ENCODE measurements around the gene CDIPT.

CDIPT gene

GRCh38 chr16:29824589-29825144 lies 38.4 kb downstream of the CDIPT start:
- DNase-seq, result no peak

- DNase-seq, result no peak
Measured at GRCh38 chr16:29821643-29822115, 41.3 kb downstream of the CDIPT start.

- DNase-seq, result no peak
Measured at GRCh38 chr16:29820730-29821642, 42.0 kb downstream of the CDIPT start.

- DNase-seq, result peak; percentile 79
Measured at GRCh38 chr16:29820271-29820701, 42.7 kb downstream of the CDIPT start, which contains the start of gene MVP. TSS of gene MVP (plus strand) at chr16:29820462. CDS start at chr16:29830550, 10,088 bp downstream.

- no peak for DNase-seq
Measured at GRCh38 chr16:29819506-29819905, 43.5 kb downstream of the CDIPT start.

- no peak for DNase-seq
Measured at GRCh38 chr16:29818082-29818481, 44.9 kb downstream of the CDIPT start.

- peak; percentile 78 for DNase-seq
Measured at GRCh38 chr16:29816694-29817441, 46.2 kb downstream of the CDIPT start.

- peak; percentile 99 for DNase-seq
Measured at GRCh38 chr16:29815793-29816693, 47.0 kb downstream of the CDIPT start, which contains the start of gene PAGR1. TSS of gene PAGR1 (plus strand) at chr16:29816152. CDS start at chr16:29816526, 374 bp downstream.

GRCh38 chr16:29815032-29815721 lies 47.8 kb downstream of the CDIPT start:
- DNase-seq, result peak; percentile 73

GRCh38 chr16:29814592-29814991 lies 48.4 kb downstream of the CDIPT start:
- DNase-seq, result no peak

- DNase-seq, result no peak
Measured at GRCh38 chr16:29813644-29814562, 49.1 kb downstream of the CDIPT start.

GRCh38 chr16:29812754-29813643 lies 50.0 kb downstream of the CDIPT start:
- no peak for DNase-seq

GRCh38 chr16:29811896-29812665 lies 50.9 kb downstream of the CDIPT start, which contains the start of gene PRRT2:
TSS of gene PRRT2 (plus strand) at chr16:29812193. CDS start at chr16:29813055, 862 bp downstream.
- peak; percentile 57 for DNase-seq

- peak; percentile 92 for DNase-seq
Measured at GRCh38 chr16:29811170-29811895, 51.7 kb downstream of the CDIPT start.

GRCh38 chr16:29810699-29811169 lies 52.3 kb downstream of the CDIPT start:
- DNase-seq, result no peak

- no peak for DNase-seq
Measured at GRCh38 chr16:29809850-29810698, 53.0 kb downstream of the CDIPT start.

Measured in hematopoietic multipotent progenitor cell treated with erythropoietin and hydrocortisone succinate and interleukin-3 and kit ligand, for 6 days (in vitro differentiated cells).